HepG2 (cell line): ENCODE data around the gene MAP2K2. TPM values are rescaled to one million over a fixed set of nuclear protein-coding genes. Genes with fewer than 3 reads are reported as not detected.

Experiments used
- AHR ChIP-seq: IDR thresholded peaks from 2 replicates; pipeline ENCODE4 v1.6.1; 2018; ENCODE audit warnings: missing genetic modification reagents, missing compliant biosample characterization
- AKAP8 ChIP-seq: sonication (generic); formaldehyde crosslinking; IDR thresholded peaks from 2 replicates; pipeline ENCODE4 v1.5.1; 2020; ENCODE audit warnings: mild to moderate bottlenecking, missing genetic modification reagents
- ARHGAP35 ChIP-seq: sonication (generic); formaldehyde crosslinking; IDR thresholded peaks from 2 replicates; pipeline ENCODE4 v1.9.0; 2022; ENCODE audit warnings: mild to moderate bottlenecking, inconsistent platforms, moderate library complexity, missing genetic modification reagents, borderline replicate concordance
- ATF1 ChIP-seq: IDR thresholded peaks from 2 replicates; pipeline ENCODE4 v1.6.1; 2016; ENCODE audit warnings: mild to moderate bottlenecking, control low read depth
- ATF6 ChIP-seq: sonication (generic); formaldehyde crosslinking; conservative IDR thresholded peaks from 2 replicates; pipeline ENCODE4 v1.4.0; 2020; ENCODE audit warnings: missing genetic modification reagents
- KLF12 ChIP-seq: sonication (generic); formaldehyde crosslinking; IDR thresholded peaks from 2 replicates; pipeline ENCODE4 v1.4.0; 2020; ENCODE audit warnings: missing genetic modification reagents, borderline replicate concordance
- MLXIP ChIP-seq: sonication (generic); formaldehyde crosslinking; IDR thresholded peaks from 2 replicates; pipeline ENCODE4 v1.9.0; 2021; ENCODE audit warnings: missing genetic modification reagents, borderline replicate concordance
- NR2C2 ChIP-seq: sonication (generic); formaldehyde crosslinking; IDR thresholded peaks from 2 replicates; pipeline ENCODE4 v1.4.0; 2020; ENCODE audit warnings: missing genetic modification reagents, mild to moderate bottlenecking, moderate library complexity, borderline replicate concordance
- POLR2A ChIP-seq, 2 experiments: IDR thresholded peaks; 2 replicates each; pipeline ENCODE4 v1.6.1; 2011; ENCODE audit warnings: low read depth in 2 of 2, low read length in 2 of 2, mild to moderate bottlenecking in 1 of 2, moderate library complexity in 1 of 2; ENCODE audit not compliant: insufficient read depth in 1 of 2
- PRPF4 ChIP-seq: fragments of 200-400 bp; formaldehyde crosslinking; IDR thresholded peaks from 2 replicates; pipeline ENCODE4 v1.6.1; 2016; ENCODE audit warnings: low read length, low read depth; ENCODE audit not compliant: poor library complexity, severe bottlenecking
- RARA ChIP-seq: IDR thresholded peaks from 2 replicates; pipeline ENCODE4 v1.6.1; 2016; ENCODE audit warnings: missing genetic modification reagents, missing compliant biosample characterization
- RBFOX2 ChIP-seq: fragments of 200-400 bp; formaldehyde crosslinking; IDR thresholded peaks from 2 replicates; pipeline ENCODE4 v1.6.1; 2017; ENCODE audit warnings: low read depth, mild to moderate bottlenecking, low read length
- RXRA ChIP-seq: sonication (generic); formaldehyde crosslinking; IDR thresholded peaks from 2 replicates; pipeline ENCODE4 v1.5.1; 2020; ENCODE audit warnings: missing genetic modification reagents
- SAP130 ChIP-seq: IDR thresholded peaks from 2 replicates; pipeline ENCODE4 v1.6.1; 2016; ENCODE audit warnings: low read depth
- SNAI1 ChIP-seq: sonication (generic); formaldehyde crosslinking; IDR thresholded peaks from 2 replicates; pipeline ENCODE4 v1.5.0; 2020; ENCODE audit warnings: mild to moderate bottlenecking, missing genetic modification reagents, borderline replicate concordance
- THRA ChIP-seq: sonication (generic); formaldehyde crosslinking; IDR thresholded peaks from 2 replicates; pipeline ENCODE4 v1.4.0; 2020; ENCODE audit warnings: missing genetic modification reagents, borderline replicate concordance
- ZKSCAN1 ChIP-seq: fragments of 150-350 bp; IDR thresholded peaks from 2 replicates; pipeline ENCODE4 v1.6.1; 2014; ENCODE audit warnings: low read length
- ZNF230 ChIP-seq: sonication (generic); formaldehyde crosslinking; IDR thresholded peaks from 2 replicates; pipeline ENCODE4 v1.4.0; 2020; ENCODE audit warnings: mild to moderate bottlenecking, missing genetic modification reagents
- ZNF772 ChIP-seq: sonication (generic); formaldehyde crosslinking; IDR thresholded peaks from 2 replicates; pipeline ENCODE4 v1.5.0; 2020; ENCODE audit warnings: mild to moderate bottlenecking, missing genetic modification reagents
- polyA plus RNA-seq, 8 experiments: library from polyadenylated mRNA; depleted of rRNA in 3 of 8; stranded (reverse) in 7 of 8; unstranded in 1 of 8; fragments of >200 nt; fragmentation: Illumina TruSeq in 4 of 8; extraction: Trizol in 4 of 8; gene quantifications; 2 replicates each; pipeline versions ENCODE4 v1.2.1 to v1.2.3, GENCODE V29; 2011 to 2016; ENCODE audit warnings: low read depth in 4 of 8, missing spikeins in 1 of 8, mixed read lengths in 1 of 8; ENCODE audit not compliant: insufficient read depth in 1 of 8
- total RNA-seq, 5 experiments: library from RNA; depleted of rRNA; stranded (reverse); fragments of >200 nt; fragmentation: Illumina TruSeq; extraction: Trizol; gene quantifications; 2 replicates each; pipeline ENCODE4 v1.2.3, GENCODE V29; 2016; ENCODE audit warnings: low read depth in 1 of 5
- TF ChIP-seq, protein P1 (sequence below): sonication (generic); formaldehyde crosslinking; IDR thresholded peaks from 2 replicates; pipeline ENCODE4 v1.8.1; 2023; ENCODE audit warnings: mild to moderate bottlenecking, missing genetic modification reagents, borderline replicate concordance
- TF ChIP-seq, protein P2 (sequence below): sonication (generic); formaldehyde crosslinking; IDR thresholded peaks from 2 replicates; pipeline ENCODE4 v1.5.0; 2020; ENCODE audit warnings: missing genetic modification reagents
- TF ChIP-seq, protein P3 (sequence below): sonication (generic); formaldehyde crosslinking; IDR thresholded peaks from 2 replicates; pipeline ENCODE4 v1.4.0; 2020; ENCODE audit warnings: missing genetic modification reagents

MAP2K2 gene
- total and polyA plus RNA-seq, 2 of the 13 experiments (the other 11 are each of a cell fraction or from before 2014, with no cell fraction given): 70.3 to 80.9 TPM

GRCh38 chr19:4077800-4078684, 45.9 kb downstream of the MAP2K2 start (continued):
- no peak for TF ChIP-seq THRA (CRISPR knock-in tag)
- no peak for TF ChIP-seq KLF12 (CRISPR knock-in tag)
- 0 out of 2 replicates have a peak, but pooled peaks have one; percentile 30 for TF ChIP-seq AKAP8
- TF ChIP-seq, protein P1, sequence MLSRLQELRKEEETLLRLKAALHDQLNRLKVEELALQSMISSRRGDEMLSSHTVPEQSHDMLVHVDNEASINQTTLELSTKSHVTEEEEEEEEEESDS (CRISPR knock-in tag): no peak
- no peak for TF ChIP-seq MLXIP (CRISPR knock-in tag)
- TF ChIP-seq NR2C2 (CRISPR knock-in tag): peak; percentile 59; the same call in 1 of the 2 replicates
- TF ChIP-seq ATF1 (CRISPR knock-in tag): no peak
- TF ChIP-seq, protein P2, sequence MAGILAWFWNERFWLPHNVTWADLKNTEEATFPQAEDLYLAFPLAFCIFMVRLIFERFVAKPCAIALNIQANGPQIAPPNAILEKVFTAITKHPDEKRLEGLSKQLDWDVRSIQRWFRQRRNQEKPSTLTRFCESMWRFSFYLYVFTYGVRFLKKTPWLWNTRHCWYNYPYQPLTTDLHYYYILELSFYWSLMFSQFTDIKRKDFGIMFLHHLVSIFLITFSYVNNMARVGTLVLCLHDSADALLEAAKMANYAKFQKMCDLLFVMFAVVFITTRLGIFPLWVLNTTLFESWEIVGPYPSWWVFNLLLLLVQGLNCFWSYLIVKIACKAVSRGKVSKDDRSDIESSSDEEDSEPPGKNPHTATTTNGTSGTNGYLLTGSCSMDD: no peak
- TF ChIP-seq ATF6 (CRISPR knock-in tag): no peak
- peak; percentile 57 for TF ChIP-seq RARA (CRISPR knock-in tag)
- TF ChIP-seq, protein P3, sequence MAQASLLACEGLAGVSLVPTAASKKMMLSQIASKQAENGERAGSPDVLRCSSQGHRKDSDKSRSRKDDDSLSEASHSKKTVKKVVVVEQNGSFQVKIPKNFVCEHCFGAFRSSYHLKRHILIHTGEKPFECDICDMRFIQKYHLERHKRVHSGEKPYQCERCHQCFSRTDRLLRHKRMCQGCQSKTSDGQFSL: peak; percentile 19; the same call in 1 of the 2 replicates
- peak; percentile 59 for TF ChIP-seq RBFOX2
- no peak for TF ChIP-seq ZNF230 (CRISPR knock-in tag)
- peak; percentile 51 for TF ChIP-seq RXRA (CRISPR knock-in tag)
- TF ChIP-seq PRPF4: peak; percentile 53
- TF ChIP-seq ZNF772: peak; percentile 43; the same call in 1 of the 2 replicates
- no peak for TF ChIP-seq ARHGAP35
- no peak for TF ChIP-seq ZKSCAN1
- TF ChIP-seq SNAI1 (CRISPR knock-in tag): no peak
- peak; percentile 50 for TF ChIP-seq SAP130 (CRISPR knock-in tag)
- peak in 1 of 2 experiments; percentile 45; a peak in 1 of 4 replicates for TF ChIP-seq POLR2A (IDR thresholded peaks at IDR 0.05; ENCODE audit: insufficient read depth in 1 of 2, low read depth in 2 of 2, low read length in 2 of 2)
- no peak for TF ChIP-seq AHR (CRISPR knock-in tag)
